HG02840 (cell line): ENCODE data around the gene GPR12.

Experiments used
- ATAC-seq: cut with Tn5 transposase; IDR thresholded peaks from one replicate; pipeline ENCODE4 v1.9.1; 2021; ENCODE audit warnings: mild to moderate bottlenecking, moderate library complexity, moderate number of reproducible peaks; ENCODE audit not compliant: unreplicated experiment, low FRiP score

GPR12 gene

DNA sequence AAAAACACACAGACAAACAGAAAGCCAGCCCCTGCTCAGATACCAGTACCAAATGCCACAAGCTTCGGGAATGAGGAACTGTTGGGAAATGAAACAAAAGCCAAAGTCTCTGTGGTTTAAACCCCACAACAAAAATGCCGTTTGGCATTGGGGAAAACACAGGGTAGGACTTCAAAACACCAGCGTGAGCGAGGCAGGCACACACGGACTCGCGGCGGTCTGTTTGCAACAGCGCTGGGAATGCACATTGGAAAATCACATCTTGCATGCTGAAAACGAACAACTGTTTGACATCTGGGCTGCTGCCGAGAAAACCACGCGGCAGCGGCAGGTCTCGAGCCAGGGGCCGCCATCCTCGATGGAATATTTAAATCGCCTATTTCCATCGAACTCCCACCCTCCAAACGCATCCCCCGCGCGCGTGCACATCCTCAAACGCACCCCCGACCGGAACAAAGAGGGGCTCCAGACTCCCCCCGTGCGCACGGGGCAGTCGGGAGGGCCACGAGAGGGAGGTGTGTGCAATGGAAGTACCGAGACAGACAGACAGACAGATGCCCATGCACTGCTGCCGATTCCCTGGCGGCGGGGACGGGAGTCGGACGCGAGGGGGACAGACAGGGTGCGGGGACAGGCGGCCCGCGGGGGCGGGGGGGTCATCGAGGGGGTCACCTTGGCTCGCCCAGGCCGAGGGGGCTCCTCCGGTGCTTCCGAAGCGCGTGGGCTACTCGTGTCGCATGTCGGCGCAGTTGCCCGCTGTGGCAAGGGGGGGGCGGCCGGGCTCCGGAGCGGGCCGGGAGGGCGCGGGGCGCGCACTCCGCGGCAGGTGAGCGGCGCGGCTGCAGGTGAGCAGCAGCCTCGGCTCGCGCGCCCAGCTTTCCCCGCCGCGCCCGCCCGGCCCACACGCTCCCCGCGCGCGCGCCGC lies at the start of gene GPR12:
Gene GPR12, minus strand, starts transcription at position 880 of the 925 bp plus-strand sequence. CDS start 959 bp downstream, outside the sequence.
- ATAC-seq = no peak

DNA sequence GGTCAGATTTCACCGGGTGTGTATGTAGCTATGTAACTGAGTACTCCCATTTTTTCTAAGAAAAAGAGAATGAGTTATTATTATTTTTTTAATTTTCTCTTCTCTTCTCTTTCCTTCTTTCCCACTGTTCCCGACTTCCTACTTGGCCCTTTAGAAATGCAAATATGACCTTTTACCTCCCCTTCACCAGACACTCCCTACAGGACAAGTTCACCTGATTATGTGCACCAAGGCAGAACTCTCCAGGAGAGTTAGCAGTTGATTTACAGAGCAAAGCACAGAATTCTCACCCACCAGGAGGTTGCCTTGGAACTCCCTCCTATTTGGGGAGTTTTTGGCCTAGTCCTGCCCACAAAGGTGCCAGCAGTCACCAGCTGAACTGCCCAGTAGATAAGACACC lies 49.5 kb upstream of the GPR12 start:
- ATAC-seq = no peak

DNA sequence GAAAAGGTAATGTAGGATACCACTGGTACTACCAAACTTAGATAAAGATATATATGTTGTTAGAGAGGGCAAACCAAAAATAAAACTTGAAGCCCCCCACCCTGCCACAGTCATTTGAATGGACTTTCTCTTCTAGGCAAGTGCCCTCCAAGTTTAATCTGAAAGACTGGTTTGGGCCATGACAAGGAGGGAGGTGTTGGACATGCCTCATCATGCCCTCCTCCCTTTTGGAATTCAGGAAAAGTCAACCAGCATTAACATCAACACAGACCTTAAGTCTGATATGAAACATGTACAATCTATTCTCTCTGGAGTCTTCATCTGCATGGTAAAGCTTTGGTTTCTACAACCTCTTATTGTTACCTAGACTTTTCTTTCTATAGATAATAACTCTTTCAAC lies 46.3 kb upstream of the GPR12 start:
- ATAC-seq = no peak

DNA sequence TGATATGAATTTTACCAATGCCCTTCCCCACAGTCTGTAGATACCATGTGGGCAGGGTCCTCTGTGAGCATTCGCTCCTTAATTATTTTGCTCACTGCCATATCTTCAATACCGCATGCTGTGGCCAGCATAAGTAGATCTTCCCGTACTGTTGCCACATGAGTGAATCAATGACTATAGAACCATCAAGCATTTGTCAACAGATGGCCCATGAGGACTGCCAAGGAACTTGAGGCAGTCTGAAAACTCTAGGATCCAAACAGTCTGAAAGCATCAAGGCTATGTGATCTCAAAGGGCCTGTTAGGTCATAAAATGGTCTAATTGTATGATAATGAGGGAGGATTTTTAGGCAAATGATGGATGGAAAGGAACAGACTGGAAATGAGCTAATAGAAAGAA lies 27.4 kb upstream of the GPR12 start:
- no peak for ATAC-seq

- no peak for ATAC-seq
Observed at GRCh38 chr13:26786651-26787295, 26.2 kb upstream of the GPR12 start.

GRCh38 chr13:26785838-26786630 lies 25.4 kb upstream of the GPR12 start:
- ATAC-seq = no peak

- no peak for ATAC-seq
Observed at GRCh38 chr13:26784704-26785639, 24.4 kb upstream of the GPR12 start.

DNA sequence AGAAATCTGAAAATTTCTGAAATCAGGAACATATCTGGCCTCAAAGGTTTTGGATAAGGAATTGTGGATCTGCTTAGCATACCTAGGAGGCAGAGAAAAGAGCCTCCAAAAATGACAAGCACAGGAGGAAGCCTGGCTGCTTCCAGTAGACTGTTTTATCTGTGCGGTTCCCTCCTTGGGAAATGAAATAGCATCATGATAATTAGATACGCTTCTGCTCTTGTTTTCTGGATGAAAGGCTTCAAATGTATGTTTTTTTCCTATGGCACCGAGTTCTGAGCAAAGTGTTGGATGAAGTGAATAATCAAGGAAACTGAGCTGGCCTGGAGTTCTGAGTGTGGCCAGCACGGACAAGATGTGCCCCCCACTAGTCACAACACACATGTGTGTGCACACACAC lies 19.8 kb upstream of the GPR12 start:
- no peak for ATAC-seq

DNA sequence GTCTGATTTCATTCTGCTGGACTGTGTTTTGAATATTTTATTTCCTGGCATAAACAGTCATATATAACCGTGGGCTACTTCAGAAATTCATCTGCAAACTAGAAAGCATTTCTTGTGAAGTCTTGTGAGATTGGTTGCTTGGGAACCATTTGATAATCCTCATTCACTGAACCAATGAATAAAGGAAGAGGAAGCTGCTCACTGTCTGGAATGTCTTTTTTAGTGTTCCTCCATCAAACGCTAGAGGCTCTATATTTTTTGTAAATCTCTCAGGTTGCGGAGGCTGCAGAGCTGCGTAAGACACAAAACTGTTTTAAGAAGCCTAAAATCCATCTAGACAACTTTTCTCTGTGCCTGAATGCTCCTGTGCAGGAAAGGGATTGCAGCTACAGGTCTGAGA lies 18.7 kb upstream of the GPR12 start:
- no peak for ATAC-seq

GRCh38 chr13:26772531-26772930 lies 11.9 kb upstream of the GPR12 start:
- no peak for ATAC-seq

DNA sequence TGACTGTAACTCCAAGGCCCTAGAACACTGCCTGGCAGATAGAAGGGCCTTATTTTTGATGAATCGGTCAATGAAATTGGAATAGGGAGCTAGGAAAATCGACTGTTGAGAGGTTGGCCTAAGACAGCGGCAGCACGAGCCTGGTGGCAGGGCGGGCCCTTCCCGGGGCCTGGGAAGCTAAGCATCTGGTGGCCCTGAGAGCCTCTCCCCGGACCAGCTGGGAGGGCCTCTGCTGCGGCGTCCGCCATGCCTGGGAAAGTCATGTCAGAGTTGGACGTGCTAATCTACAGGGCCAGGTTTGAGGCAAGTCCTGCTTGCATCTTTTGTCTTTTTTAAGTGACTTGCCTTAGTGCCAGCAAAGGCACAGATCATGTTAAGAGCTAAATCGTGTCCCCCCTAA lies 11.2 kb upstream of the GPR12 start:
- no peak for ATAC-seq

GRCh38 chr13:26762745-26763345 lies 2.3 kb upstream of the GPR12 start:
- no peak for ATAC-seq

DNA sequence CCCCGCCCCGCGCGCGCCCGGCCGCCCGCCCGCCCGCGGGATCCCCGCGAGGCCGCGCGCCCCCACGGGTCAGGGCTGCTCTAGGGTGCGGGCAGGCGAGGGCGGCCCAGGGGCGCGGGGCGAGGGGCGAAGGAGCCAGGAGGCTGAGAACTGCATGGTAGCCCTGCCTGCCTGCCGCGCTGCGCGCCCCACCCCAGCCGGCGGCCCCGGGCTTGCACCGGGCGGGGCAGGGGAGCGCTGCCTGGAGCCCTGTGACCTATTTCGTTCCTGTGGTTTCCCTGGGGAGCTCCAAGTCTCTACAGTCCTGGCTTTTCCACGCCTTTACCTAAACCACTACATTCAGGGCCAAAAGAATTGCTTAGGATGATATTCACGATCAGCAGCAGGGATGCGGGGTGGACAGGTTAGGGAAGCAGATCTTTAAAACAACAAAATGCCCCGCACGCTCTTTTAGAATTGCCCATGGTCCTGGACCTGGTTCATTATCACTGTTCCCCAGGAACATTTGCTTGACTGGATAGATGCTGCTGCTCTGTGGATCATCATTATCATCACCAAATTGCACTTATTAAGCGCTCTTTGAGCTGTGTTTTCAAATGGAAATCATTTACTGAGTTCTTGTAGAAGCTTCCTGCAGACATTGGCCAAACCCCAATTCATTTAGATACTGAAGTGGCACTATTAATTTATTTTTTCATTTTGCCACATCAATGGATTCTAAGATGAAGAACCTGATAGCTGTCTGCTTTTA lies 421 bp upstream of the GPR12 start:
- no peak for ATAC-seq

GRCh38 chr13:26759249-26759906 lies 1.2 kb downstream of the GPR12 start:
- no peak for ATAC-seq

DNA sequence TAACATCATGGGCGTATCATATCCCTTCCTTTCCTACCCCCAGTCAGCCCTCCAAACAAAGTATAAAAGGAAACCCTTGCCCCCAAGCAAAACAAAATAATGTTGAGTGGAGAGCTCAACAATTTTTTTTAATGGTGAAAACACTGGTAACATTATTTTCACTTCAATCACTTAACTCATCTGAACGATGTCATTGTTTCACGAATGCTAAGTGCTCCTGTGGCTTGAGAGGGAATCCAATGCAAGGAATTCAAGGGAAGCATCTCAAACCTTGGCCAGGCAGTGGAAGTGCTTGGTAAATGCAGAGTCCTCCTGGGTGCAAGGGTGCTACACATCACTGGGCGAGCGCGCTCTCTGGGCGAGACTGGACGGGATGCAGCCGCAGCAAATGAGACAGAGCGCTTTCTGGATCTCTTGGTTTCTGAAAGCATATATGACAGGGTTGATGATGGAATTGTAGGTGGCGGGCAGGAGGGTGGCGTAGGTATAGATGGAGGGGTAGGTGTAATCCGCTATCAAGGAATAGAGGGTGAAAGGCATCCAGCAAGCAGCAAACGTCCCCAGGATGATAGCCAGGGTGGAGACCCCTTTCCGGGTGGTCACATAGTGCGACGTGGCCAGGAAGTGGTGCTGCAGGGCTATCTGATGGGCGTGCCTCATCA lies 2.0 kb downstream of the GPR12 start:
- ATAC-seq = no peak

DNA sequence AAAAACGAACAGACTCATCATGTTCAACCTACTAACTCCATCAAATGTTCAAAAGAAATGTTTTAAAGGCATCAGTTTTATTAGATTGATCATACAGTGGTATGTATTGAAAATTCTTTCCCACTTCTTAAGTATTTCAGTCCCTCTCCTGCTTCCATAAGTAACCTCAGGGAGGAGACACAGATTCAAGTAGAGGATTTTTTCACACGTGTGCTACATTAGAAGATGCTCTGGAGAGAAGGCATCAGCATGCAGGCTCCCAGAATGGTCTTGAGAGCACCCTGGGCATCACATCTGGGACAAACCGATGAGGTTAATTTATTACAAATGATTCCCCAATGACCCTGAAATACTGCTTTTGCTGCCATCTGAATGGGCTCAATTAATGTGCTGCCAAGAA lies 3.6 kb downstream of the GPR12 start:
- ATAC-seq = no peak

DNA sequence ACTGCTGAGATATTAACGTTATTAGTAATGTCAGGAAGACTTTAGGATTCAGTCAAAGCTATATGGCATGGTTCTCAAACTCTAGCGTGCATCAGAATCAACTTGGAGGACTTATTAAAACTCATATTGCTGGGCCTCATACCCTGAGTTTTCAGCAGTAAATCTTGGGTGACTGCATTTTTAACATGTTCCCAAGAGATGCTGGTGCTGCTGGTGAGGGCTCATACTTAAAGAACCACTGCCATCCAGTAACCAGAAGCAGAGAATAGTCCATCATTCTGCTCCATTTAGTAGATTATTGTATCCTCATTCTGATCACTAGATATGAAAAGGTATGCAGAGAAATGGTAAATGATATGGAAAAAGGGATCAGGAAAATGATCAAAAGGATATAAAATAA lies 7.9 kb downstream of the GPR12 start:
- no peak for ATAC-seq

DNA sequence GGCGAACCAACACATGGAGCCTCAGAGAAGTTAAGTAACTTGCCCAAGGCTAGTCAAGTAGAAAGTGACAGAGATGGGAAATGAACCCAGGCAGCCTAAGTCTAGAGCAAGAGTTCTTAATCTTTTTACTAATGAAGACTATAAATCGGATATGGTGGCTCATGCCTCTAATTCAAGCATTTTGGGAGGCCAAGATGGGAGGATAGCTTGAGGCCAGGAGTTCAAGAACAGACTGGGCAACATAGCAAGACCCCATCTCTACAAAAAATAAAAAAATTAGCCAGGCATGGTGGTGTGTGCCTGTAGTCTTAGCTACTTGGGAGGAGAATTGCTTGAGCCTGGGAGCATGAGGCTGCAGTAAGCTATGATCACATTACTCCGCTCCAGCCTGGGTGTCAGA lies 10.7 kb downstream of the GPR12 start:
- ATAC-seq = no peak
